ENCODE measurements around the gene ARMC9. TPM values are rescaled to one million over a fixed set of nuclear protein-coding genes. Genes with fewer than 3 reads are reported as not detected.

The ARMC9 gene
- total and polyA plus RNA-seq, 2 experiments from 2014 or later = 22.5 to 23.7 TPM

- no peak for DNase-seq (ENCODE audit: low spot score)
- H2AFZ ChIP-seq = no peak overlapping the region
- no peaks in the 10 kb centered on the region for H3K36me3 ChIP-seq (replicated peaks; ENCODE audit: insufficient read depth, low read depth)
- no peak overlapping the region for H3K4me3 ChIP-seq
- WGBS (ENCODE audit: low lambda C conversion rate, missing lambda C conversion rate) = 96% methylated on average over 2 of the region's 2 CpGs
- H3K4me1 ChIP-seq (ENCODE audit: insufficient read depth) = no peaks in the 10 kb centered on the region
- no peak overlapping the region for H3K4me2 ChIP-seq
- H3K27ac ChIP-seq = no peak overlapping the region
- no peaks in the 10 kb centered on the region for H4K20me1 ChIP-seq (ENCODE audit: insufficient read depth, poor library complexity, severe bottlenecking)
- H3K9me2 ChIP-seq (replicated peaks; ENCODE audit: insufficient read depth) = no peaks in the 10 kb centered on the region
- H3K27me3 ChIP-seq = no peaks in the 10 kb centered on the region
- TF ChIP-seq EZH2 (IDR thresholded peaks at IDR 0.05; ENCODE audit: borderline replicate concordance) (no peak), CTCF (IDR thresholded peaks at IDR 0.05; ENCODE audit: poor library complexity) (no peak), EZH2phosphoT487 (IDR thresholded peaks at IDR 0.05; ENCODE audit: low read depth, severe bottlenecking, unreplicated experiment) (no peak)
- no peaks in the 10 kb centered on the region for H3K79me2 ChIP-seq
- H3K9me3 ChIP-seq (ENCODE audit: low read depth) = no peaks in the 10 kb centered on the region
Observed at GRCh38 chr2:231276987-231277386, 78.6 kb downstream of the ARMC9 start.

DNA sequence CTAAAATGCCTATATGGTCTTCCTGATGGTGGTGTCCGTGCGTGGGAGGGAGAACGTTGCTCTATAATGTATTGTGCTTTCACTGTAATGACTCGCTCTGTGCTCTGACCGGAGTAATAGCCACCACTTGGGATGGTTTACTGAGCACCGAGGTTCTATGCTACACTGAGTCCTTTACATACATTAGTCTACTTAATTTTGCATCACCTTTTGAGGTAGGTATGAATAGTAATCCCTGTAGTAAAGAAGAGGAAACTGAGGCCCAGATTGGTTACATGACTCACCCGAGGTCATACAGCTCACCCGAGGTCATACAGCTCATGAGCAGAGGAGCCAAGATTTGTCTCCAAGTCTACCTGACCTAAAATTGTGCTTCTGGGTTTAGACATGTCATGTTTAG is 79.5 kb downstream of the ARMC9 start:
- Histone ChIP-seq H3K36me3 (replicated peaks; ENCODE audit: insufficient read depth, low read depth) (no peaks in the 10 kb centered on the region), H3K4me3 (no peak overlapping the region), H4K20me1 (ENCODE audit: insufficient read depth, poor library complexity, severe bottlenecking) (no peaks in the 10 kb centered on the region), H3K9me3 (ENCODE audit: low read depth) (no peaks in the 10 kb centered on the region), H3K27me3 (no peaks in the 10 kb centered on the region), H3K9me2 (replicated peaks; ENCODE audit: insufficient read depth) (no peaks in the 10 kb centered on the region), H3K79me2 (no peaks in the 10 kb centered on the region), H3K27ac (no peak overlapping the region), H3K4me2 (no peak overlapping the region), H3K4me1 (ENCODE audit: insufficient read depth) (no peaks in the 10 kb centered on the region), H2AFZ (no peak overlapping the region)
- DNase-seq (ENCODE audit: low spot score) = no peak
- 96% methylated on average over 8 of the region's 8 CpGs for WGBS (ENCODE audit: low lambda C conversion rate, missing lambda C conversion rate)
- TF ChIP-seq CTCF (IDR thresholded peaks at IDR 0.05; ENCODE audit: poor library complexity) (no peak), EZH2phosphoT487 (IDR thresholded peaks at IDR 0.05; ENCODE audit: low read depth, severe bottlenecking, unreplicated experiment) (no peak), EZH2 (IDR thresholded peaks at IDR 0.05; ENCODE audit: borderline replicate concordance) (no peak)

DNA sequence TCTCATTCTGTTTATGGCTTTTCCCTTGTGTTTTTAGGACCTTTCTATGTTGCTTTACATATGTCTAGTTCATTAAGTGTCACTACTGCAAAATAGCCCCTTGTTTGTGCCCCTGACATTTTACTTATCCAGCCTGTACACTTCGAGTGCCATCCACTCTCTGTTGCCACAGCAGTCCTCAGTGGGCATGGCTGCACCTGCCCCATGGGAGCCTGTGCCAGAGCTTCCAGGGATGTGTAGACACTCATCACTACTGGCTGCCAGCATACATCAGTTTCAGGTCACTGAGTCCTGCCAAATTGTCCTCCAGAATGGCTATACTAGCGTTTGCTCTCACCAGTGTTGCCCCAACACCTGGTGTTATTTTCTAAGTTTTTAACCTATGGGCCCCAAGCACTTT is 80.4 kb downstream of the ARMC9 start:
- H3K4me2 ChIP-seq = no peak overlapping the region

More for the DNA sequence above, 80.4 kb downstream of the ARMC9 start:
- TF ChIP-seq EZH2phosphoT487 (IDR thresholded peaks at IDR 0.05; ENCODE audit: low read depth, severe bottlenecking, unreplicated experiment) (no peak), CTCF (IDR thresholded peaks at IDR 0.05; ENCODE audit: poor library complexity) (no peak), EZH2 (IDR thresholded peaks at IDR 0.05; ENCODE audit: borderline replicate concordance) (no peak)
- 91% methylated on average over 2 of the region's 2 CpGs for WGBS (ENCODE audit: low lambda C conversion rate, missing lambda C conversion rate)
- H3K79me2 ChIP-seq = no peaks in the 10 kb centered on the region
- H3K27ac ChIP-seq = no peak overlapping the region
- no peak overlapping the region for H2AFZ ChIP-seq
- no peaks in the 10 kb centered on the region for H4K20me1 ChIP-seq (ENCODE audit: insufficient read depth, poor library complexity, severe bottlenecking)
- no peaks in the 10 kb centered on the region for H3K27me3 ChIP-seq
- no peaks in the 10 kb centered on the region for H3K9me2 ChIP-seq (replicated peaks; ENCODE audit: insufficient read depth)
- H3K9me3 ChIP-seq (ENCODE audit: low read depth) = no peaks in the 10 kb centered on the region
- no peaks in the 10 kb centered on the region for H3K36me3 ChIP-seq (replicated peaks; ENCODE audit: insufficient read depth, low read depth)
- no peak overlapping the region for H3K4me3 ChIP-seq
- H3K4me1 ChIP-seq (ENCODE audit: insufficient read depth) = no peaks in the 10 kb centered on the region
- DNase-seq (ENCODE audit: low spot score) = no peak
